GM19025 (cell line): ENCODE measurements around the gene SLC19A1.

ENCODE experiments used
- ATAC-seq: cut with Tn5 transposase; IDR thresholded peaks from one replicate; pipeline ENCODE4 v1.9.1; 2021; ENCODE audit warnings: mild to moderate bottlenecking, low read depth, moderate library complexity; ENCODE audit not compliant: unreplicated experiment

SLC19A1 gene

DNA sequence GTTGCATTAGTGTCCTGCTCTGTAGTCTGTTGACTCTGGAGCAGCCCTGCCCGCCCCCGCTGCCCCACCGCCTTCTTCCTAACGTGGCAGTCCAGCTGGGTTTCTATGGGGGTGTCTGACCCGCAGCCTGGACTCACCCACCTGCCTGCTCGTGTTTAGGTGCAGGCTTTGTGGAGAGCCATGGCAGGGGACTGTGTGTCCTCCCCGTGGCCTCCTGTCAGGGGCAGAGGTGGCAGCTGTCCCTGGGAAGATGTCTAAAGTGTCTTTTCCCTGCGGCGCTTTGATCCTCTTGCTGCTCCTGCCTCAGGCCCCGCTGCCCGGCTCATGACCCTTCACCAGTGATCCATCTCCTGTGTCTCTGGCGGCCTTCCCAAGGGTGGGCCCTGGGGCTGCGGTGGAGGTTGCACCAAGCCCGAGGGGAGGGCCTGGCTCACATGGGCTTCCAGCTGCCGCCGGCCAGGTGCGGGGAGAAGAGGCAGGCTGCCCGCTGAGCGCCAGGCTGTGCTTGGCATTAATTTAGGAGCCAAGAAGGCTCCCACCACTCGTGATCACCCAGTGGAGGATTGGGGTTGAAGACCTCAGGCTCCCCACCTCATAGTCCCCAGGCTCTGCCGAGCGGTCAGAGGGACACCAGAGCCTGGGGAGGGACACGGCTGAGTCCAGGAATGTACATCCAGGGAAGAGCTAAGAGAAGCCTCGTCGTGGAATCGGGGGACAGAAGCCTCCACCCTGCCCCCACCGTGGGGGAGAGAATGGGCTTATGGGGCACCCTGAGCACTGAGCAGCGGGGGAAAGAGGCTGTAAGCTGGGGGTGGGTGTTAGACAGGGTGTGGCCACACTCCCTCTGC lies 93.2 kb downstream of the SLC19A1 start:
- ATAC-seq: no peak

- no peak for ATAC-seq
Measured at GRCh38 chr21:45448283-45448809, 93.9 kb downstream of the SLC19A1 start.
